Dermis blood vessel endothelial cell (primary cell): ENCODE measurements around the gene NONO. TPM values are rescaled to one million over a fixed set of nuclear protein-coding genes. Genes with fewer than 3 reads are reported as not detected.
"Not testable (repeated sequence)": the region's sequence is repeated elsewhere in the genome, so short reads cannot be mapped to it uniquely, and the experiment has no call there.

Experiments
- DNase-seq: peaks from one replicate; pipeline ENCODE4 v3.0.0; 2010
- total RNA-seq: library from RNA; depleted of rRNA; stranded (reverse); fragments of >200 nt; gene quantifications from 2 replicates; pipeline ENCODE4 v1.2.3, GENCODE V29; 2014

NONO gene
- total RNA-seq, 1 donor from 2014 or later: 445 TPM

DNA sequence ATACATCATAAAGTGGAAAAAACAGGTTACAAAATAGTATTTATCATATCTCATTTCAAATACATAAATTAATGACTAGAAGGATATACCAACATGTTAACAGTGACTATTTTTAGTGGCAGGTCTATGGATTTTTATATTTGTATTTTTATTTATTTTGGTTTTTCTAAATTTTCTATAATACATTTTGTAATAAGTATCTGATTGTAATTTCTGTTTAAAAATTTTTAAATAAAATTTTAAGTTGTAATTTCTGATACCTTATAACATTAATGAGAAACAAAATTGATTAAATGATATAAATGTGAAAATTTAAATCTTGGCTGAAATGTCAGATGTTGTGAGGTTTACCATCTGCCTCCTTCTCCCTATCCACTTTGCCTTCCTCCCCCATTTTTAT, 2.5 kb downstream of the NONO start:
- DNase-seq: no peak

DNA sequence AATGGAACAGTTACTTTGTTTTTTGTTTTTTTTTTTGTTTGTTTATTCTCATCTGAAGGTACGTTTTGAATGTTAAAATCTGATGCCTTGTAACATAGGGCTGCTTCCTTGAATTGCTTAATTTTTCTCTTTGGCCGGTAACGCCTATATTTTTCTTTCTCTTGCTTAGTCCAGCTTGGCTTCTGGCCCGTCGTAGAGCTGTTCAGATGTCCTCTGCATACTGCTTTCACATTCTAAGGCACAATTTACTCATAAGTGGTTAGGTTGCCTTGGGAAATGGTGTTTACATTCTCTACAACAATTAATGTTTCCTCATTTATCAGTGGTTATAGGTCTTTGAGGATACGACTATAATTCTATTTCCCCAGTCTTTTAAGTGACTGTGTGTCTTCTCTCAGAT, 7.9 kb downstream of the NONO start:
- no peak for DNase-seq

GRCh38 chrX:71292669-71293365, 9.4 kb downstream of the NONO start:
- no peak for DNase-seq

- no peak for DNase-seq
Observed at GRCh38 chrX:71296806-71297205, 13.4 kb downstream of the NONO start.

DNA sequence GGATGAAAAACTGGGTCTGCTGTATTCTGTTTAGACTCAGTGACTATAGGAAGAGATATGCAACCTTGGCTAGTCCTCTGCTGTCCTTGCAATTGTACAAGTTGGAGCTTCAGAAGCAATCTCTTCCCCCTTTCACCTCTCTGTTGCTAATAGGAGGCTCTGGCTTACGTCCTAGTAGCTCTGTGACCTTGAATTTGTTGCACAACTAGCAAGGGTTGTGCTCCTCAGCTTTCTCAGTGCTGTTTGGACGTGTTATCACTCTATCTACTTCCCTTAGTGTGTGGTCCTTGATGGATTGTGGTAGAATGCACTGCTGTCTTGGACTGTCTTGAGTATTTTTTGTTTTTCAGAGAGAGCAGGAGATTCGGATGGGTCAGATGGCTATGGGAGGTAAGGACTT, 14.7 kb downstream of the NONO start:
- DNase-seq: no peak

DNA sequence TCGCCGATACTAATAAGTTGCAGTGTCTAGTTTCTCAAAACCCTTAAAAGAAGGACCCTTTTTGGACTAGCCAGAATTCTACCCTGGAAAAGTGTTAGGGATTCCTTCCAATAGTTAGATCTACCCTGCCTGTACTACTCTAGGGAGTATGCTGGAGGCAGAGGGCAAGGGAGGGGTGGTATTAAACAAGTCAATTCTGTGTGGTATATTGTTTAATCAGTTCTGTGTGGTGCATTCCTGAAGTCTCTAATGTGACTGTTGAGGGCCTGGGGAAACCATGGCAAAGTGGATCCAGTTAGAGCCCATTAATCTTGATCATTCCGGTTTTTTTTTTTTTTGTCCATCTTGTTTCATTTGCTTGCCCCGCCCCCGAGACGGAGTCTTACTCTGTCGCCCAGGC, 16.6 kb downstream of the NONO start:
- not testable (repeated sequence) for DNase-seq

GRCh38 chrX:71300495-71300894, 17.1 kb downstream of the NONO start:
- not testable (repeated sequence) for DNase-seq

DNA sequence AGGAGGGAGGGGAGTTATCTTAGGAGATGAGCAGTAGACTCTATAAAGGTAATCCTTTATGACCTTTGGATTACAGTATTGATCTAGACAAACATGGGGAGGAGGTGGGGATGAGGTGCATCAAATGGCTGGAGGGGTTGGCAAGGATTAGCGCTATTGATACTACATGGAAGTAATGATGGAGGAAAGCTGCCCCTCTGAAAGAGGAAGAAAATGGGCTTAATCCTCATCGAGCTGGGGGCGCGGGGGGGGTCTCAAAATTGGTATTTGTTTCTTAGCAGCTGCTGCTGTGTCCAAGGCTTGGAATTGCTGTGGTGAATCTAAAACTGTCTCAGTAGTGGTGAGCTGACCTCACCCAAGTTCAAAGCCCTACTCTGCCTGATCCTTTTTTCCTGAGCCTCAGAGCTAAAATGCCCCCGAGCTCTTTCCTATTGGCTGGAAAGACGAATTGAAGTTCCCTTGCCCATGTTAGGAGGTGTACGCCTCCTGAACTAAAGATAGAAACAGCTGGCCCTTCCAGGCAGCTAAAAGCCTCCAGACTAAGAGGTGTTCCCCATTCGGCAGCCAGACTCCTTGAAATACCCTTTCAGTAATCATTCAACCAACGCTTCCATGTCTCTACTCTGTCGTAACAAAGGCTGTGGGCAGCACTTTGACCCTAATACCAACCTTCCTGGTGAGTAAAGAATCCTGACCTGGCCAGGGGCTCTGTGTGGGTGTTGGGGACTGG, 17.9 kb downstream of the NONO start, which contains the start of gene ITGB1BP2:
Gene ITGB1BP2, plus strand, starts transcription at position 556 of the 730 bp plus-strand sequence. Its CDS starts 57 bp downstream, at position 613.
- DNase-seq: no peak

- DNase-seq: peak; percentile 41
Observed at GRCh38 chrX:71302461-71303213, 19.2 kb downstream of the NONO start.

- DNase-seq: no peak
Observed at GRCh38 chrX:71304561-71304960, 21.1 kb downstream of the NONO start.

- DNase-seq: no peak
Observed at GRCh38 chrX:71315917-71316316, 32.5 kb downstream of the NONO start.

DNA sequence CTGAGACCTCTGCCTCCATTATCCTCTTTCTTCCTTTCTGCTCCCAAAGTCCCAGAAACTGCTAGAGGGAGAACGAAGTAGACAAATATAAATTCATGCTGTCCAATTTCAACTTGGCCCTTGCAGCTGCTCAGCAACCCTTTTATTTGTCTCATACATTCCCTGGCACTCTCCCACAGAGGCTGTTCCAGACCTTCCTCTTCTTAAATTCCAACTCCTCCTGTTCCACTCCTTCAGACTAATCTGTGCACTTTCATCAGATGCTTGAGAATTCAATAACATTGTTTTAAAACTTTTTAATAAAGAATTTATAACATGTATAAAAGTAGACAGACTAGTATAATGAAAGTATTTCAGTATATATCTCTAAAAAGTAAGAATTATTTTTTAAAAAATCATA, 33.5 kb downstream of the NONO start:
- not testable (repeated sequence) for DNase-seq

GRCh38 chrX:71320126-71320525, 36.7 kb downstream of the NONO start:
- DNase-seq: no peak

DNA sequence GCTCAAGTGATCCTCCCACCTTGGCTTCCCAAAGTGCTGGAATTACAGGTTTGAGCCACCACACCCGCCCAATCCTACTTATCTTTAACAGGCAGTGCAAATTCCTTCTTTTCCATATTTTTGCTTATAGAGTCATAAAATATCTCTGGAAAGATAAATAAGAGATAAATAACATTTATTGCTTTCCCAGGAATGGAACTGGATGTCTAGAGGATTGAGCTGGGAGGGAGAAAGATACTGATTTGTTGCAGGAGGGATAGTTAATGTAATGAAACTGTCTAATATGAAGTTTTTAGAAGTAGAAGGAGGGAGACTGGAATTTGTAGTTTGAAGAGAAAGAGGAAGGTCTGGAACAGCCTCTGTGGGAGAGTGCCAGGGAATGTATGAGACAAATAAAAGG, 38.3 kb downstream of the NONO start:
- DNase-seq: no peak

DNA sequence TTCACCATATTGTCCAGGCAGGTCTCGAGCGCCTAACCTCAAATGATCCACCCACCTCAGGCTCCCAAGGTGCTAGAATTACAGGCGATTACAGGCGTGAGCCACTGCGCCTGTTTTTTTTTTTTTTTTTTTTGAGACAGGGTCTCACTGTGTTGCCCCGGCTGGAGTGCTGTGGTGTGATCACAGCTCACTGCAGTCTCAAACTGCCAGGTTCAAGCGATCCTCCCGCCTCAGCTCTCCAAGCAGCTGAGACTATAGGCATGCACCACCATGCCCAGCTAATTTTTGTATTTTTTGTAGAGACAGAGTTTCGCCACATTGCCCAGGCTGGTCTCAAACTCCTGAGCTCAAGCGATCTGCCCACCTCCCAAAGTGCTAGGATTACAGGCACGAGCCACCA, 41.0 kb downstream of the NONO start:
- not testable (repeated sequence) for DNase-seq

DNA sequence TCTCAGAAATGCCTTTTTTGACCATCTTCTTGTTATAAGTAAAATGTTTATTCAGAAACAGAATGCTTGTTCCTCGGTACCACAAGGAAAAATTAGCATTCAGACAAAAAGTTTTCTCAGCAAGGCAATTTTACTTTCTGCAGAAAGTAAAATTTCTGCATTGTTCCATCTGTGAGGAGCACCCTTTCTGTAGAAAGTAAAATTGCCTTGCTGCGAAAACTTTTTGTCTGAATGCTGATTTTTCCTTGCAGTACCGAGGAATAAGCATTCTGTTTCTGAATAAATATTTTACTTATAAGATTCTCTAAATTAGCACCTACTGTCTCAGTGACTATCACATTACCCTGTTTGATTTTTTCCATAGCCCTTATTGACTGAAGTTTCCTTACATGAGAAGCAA, 43.0 kb downstream of the NONO start:
- DNase-seq: no peak

GRCh38 chrX:71349151-71349665, 65.8 kb downstream of the NONO start:
- DNase-seq: not testable (repeated sequence)

DNA sequence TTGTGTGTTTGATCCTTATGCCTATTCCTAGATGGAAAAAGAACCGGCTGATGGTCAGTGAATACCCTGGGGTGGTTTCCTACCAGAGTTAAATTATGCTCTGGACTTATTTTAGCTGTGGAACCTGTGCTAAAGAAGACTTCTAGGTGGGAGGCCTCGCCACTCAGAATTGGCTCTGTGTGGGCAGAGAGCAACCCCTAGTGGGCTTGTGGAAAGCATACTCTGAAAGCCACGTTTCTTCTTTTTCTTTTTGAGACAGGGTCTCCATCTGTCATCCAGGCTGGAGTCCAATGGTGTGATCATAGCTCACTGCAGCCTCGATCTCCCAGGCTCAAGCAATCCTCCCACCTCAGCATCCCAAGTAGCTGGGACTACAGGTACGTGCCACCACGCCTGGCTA, 66.4 kb downstream of the NONO start:
- DNase-seq: not testable (repeated sequence)

Other genes with a start within 250 kb of the NONO start
- 71.5 and 85.9 TPM in 2 replicates for gene SNX12, start 215.3 kb upstream of the NONO start, total RNA-seq
- gene FOXO4, start 187.8 kb upstream of the NONO start, total RNA-seq: 7.3 and 8.2 TPM in 2 replicates
- not detected in 2 replicates for gene CXorf65, start 176.9 kb upstream of the NONO start, total RNA-seq
- 0.51 TPM in 1 of 2 replicates, not detected in the other for gene IL2RG, start 172.1 kb upstream of the NONO start, total RNA-seq
- 39.3 and 85.7 TPM in 2 replicates for gene MED12, start 165.0 kb upstream of the NONO start, total RNA-seq
- gene NLGN3, start 138.8 kb upstream of the NONO start, total RNA-seq: under 0.01 and 0.09 TPM in 2 replicates
- not detected in 2 replicates for gene GJB1, start 60.4 kb upstream of the NONO start, total RNA-seq
- 13.8 and 25.9 TPM in 2 replicates for gene ZMYM3, start 29.5 kb upstream of the NONO start, total RNA-seq
- gene ITGB1BP2, start 18.1 kb downstream of the NONO start, total RNA-seq: 1.3 and 2.0 TPM in 2 replicates
- gene TAF1, start 82.7 kb downstream of the NONO start, total RNA-seq: 45.1 and 57.9 TPM in 2 replicates
- gene OGT, start 249.5 kb downstream of the NONO start, total RNA-seq: 92.8 and 149 TPM in 2 replicates